ENCODE data around the gene PWP2.
"Not testable (repeated sequence)": the region's sequence is repeated elsewhere in the genome, so short reads cannot be mapped to it uniquely, and the experiment has no call there.

The PWP2 gene

GRCh38 chr21:44159349-44160297 is 52.4 kb downstream of the PWP2 start:
- DNase-seq (ENCODE audit: low read depth in 2 of 3, low spot score in 2 of 3), result not testable (repeated sequence)

- not testable (repeated sequence) for DNase-seq (ENCODE audit: low read depth in 2 of 3, low spot score in 2 of 3)
Measured at GRCh38 chr21:44160298-44160672, 53.1 kb downstream of the PWP2 start.

- not testable (repeated sequence) for DNase-seq (ENCODE audit: low read depth in 2 of 3, low spot score in 2 of 3)
Measured at GRCh38 chr21:44160821-44161220, 53.6 kb downstream of the PWP2 start.

- not testable (repeated sequence) for DNase-seq (ENCODE audit: low read depth in 2 of 3, low spot score in 2 of 3)
Measured at GRCh38 chr21:44163167-44163653, 56.0 kb downstream of the PWP2 start.

GRCh38 chr21:44165933-44166332 is 58.7 kb downstream of the PWP2 start:
- not testable (repeated sequence) for DNase-seq (ENCODE audit: low read depth in 2 of 3, low spot score in 2 of 3)

GRCh38 chr21:44167527-44167926 is 60.3 kb downstream of the PWP2 start:
- not testable (repeated sequence) for DNase-seq (ENCODE audit: low read depth in 2 of 3, low spot score in 2 of 3)

- DNase-seq (ENCODE audit: low read depth in 2 of 3, low spot score in 2 of 3), result not testable (repeated sequence)
Measured at GRCh38 chr21:44170326-44170725, 63.1 kb downstream of the PWP2 start.

GRCh38 chr21:44170863-44171262 is 63.7 kb downstream of the PWP2 start:
- DNase-seq (ENCODE audit: low read depth in 2 of 3, low spot score in 2 of 3), result not testable (repeated sequence)

GRCh38 chr21:44171962-44172572 is 64.9 kb downstream of the PWP2 start:
- not testable (repeated sequence) for DNase-seq (ENCODE audit: low read depth in 2 of 3, low spot score in 2 of 3)

- DNase-seq (ENCODE audit: low read depth in 2 of 3, low spot score in 2 of 3), result not testable (repeated sequence)
Measured at GRCh38 chr21:44172741-44173140, 65.5 kb downstream of the PWP2 start.

- not testable (repeated sequence) for DNase-seq (ENCODE audit: low read depth in 2 of 3, low spot score in 2 of 3)
Measured at GRCh38 chr21:44175189-44175588, 68.0 kb downstream of the PWP2 start.

- not testable (repeated sequence) for DNase-seq (ENCODE audit: low read depth in 2 of 3, low spot score in 2 of 3)
Measured at GRCh38 chr21:44176127-44176526, 68.9 kb downstream of the PWP2 start.
